Keratinocyte (primary cell): Measurements from ENCODE around the gene STMN3. TPM values are rescaled to one million over a fixed set of nuclear protein-coding genes. Genes with fewer than 3 reads are reported as not detected.

Experiments
- DNase-seq: peaks from one replicate; pipeline ENCODE4 v3.0.0-alpha.2; 2011; ENCODE audit warnings: low read depth, missing footprints, low spot score
- FAIRE-seq: peaks from 2 replicates; lab custom pipeline; 2011; peaks lifted over from hg19 to GRCh38; lab: Jason Lieb, UNC
- H2AFZ ChIP-seq: 2 replicates; pipeline ENCODE4 v1.6.0; 2012; ENCODE audit warnings: low read length, control low read depth, inconsistent platforms; ENCODE audit not compliant: control insufficient read depth
- H3K27ac ChIP-seq: 2 replicates; pipeline ENCODE4 v1.5.1; 2011; ENCODE audit warnings: low read length; ENCODE audit not compliant: control insufficient read depth, insufficient read depth
- H3K27me3 ChIP-seq: 3 replicates; pipeline ENCODE4 v1.6.0; 2011; ENCODE audit warnings: low read length; ENCODE audit not compliant: control insufficient read depth, insufficient read depth; ENCODE audit errors: extremely low read depth
- H3K36me3 ChIP-seq, 2 experiments: 2 replicates in 1 of 2; 3 replicates in 1 of 2; pipeline ENCODE4 v1.5.1; 2011; ENCODE audit warnings: low read length in 2 of 2, mild to moderate bottlenecking in 1 of 2; ENCODE audit not compliant: control insufficient read depth in 2 of 2, insufficient read depth in 2 of 2; ENCODE audit errors: extremely low read depth in 1 of 2
- H3K4me1 ChIP-seq: 3 replicates; pipeline ENCODE4 v1.5.1; 2011; ENCODE audit warnings: low read length; ENCODE audit not compliant: control insufficient read depth, insufficient read depth; ENCODE audit errors: extremely low read depth
- H3K4me2 ChIP-seq: 3 replicates; pipeline ENCODE4 v1.6.0; 2011; ENCODE audit warnings: low read depth, low read length; ENCODE audit not compliant: control insufficient read depth, insufficient read depth; ENCODE audit errors: extremely low read depth
- H3K4me3 ChIP-seq, 3 experiments: fragments of 200-600 bp in 1 of 3; sonication (generic) in 1 of 3; 2 replicates in 2 of 3; 3 replicates in 1 of 3; pipeline ENCODE4 v1.5.1; 2011 to 2016; ENCODE audit warnings: low read length in 3 of 3, mild to moderate bottlenecking in 3 of 3, control low read depth in 2 of 3, inconsistent platforms in 1 of 3, low read depth in 1 of 3, mixed read lengths in 1 of 3, mixed run types in 1 of 3, moderate library complexity in 1 of 3; ENCODE audit not compliant: control insufficient read depth in 2 of 3, insufficient read depth in 2 of 3; ENCODE audit errors: extremely low read depth in 1 of 3
- H3K79me2 ChIP-seq: 2 replicates; pipeline ENCODE4 v1.6.0; 2012; ENCODE audit warnings: low read length; ENCODE audit not compliant: control insufficient read depth, insufficient read depth
- H3K9ac ChIP-seq: 3 replicates; pipeline ENCODE4 v1.6.0; 2011; ENCODE audit warnings: low read length; ENCODE audit not compliant: control insufficient read depth, insufficient read depth; ENCODE audit errors: extremely low read depth
- H3K9me1 ChIP-seq: 3 replicates; pipeline ENCODE4 v1.6.0; 2011; ENCODE audit warnings: low read length; ENCODE audit not compliant: control insufficient read depth, insufficient read depth; ENCODE audit errors: extremely low read depth
- H3K9me3 ChIP-seq: 2 replicates; pipeline ENCODE4 v1.5.1; 2012; ENCODE audit warnings: low read depth, low read length; ENCODE audit not compliant: control insufficient read depth
- H4K20me1 ChIP-seq: 3 replicates; pipeline ENCODE4 v1.6.0; 2011; ENCODE audit warnings: low read length; ENCODE audit not compliant: control insufficient read depth, insufficient read depth; ENCODE audit errors: extremely low read depth
- EZH2 ChIP-seq: IDR thresholded peaks from one replicate; pipeline ENCODE4 v1.6.1; 2012; ENCODE audit warnings: inconsistent platforms, mild to moderate bottlenecking, low read length, moderate library complexity
- dilution Hi-C: fragments of 300-500 bp; cut with MboI; formaldehyde crosslinking; loops from one replicate; pipeline ENCODE4 v1.7.0; 2020; ENCODE audit warnings: low sequenced_read_pairs; ENCODE audit not compliant: extremely low pct_ligation_motif_present
- polyA plus RNA-seq, 5 experiments: library from polyadenylated mRNA; depleted of rRNA in 3 of 5; stranded (reverse) in 3 of 5; stranded (forward) in 1 of 5; unstranded in 1 of 5; fragments of >200 nt; gene quantifications; 1 replicate in 1 of 5; 2 replicates in 3 of 5; 3 replicates in 1 of 5; pipeline versions ENCODE4 v1.2.1 to v1.2.3, GENCODE V29; 2011 to 2012; ENCODE audit warnings: missing spikeins in 2 of 5, low read depth in 1 of 5, low replicate concordance in 1 of 5
- TF ChIP-seq, protein P1 (sequence below), 3 experiments: IDR thresholded peaks in 1 of 3; conservative IDR thresholded peaks in 1 of 3; optimal IDR thresholded peaks in 1 of 3; 2 replicates in 2 of 3; 3 replicates in 1 of 3; pipeline versions ENCODE3 to v1.5.1; 2011; ENCODE audit warnings: low read length in 3 of 3, mild to moderate bottlenecking in 3 of 3, moderate library complexity in 2 of 3, control low read depth in 1 of 3, inconsistent platforms in 1 of 3; ENCODE audit not compliant: insufficient read depth in 2 of 3; ENCODE audit errors: extremely low read depth in 1 of 3

The STMN3 gene
- polyA plus RNA-seq, 1 donor (not counting 4 experiments of a cell fraction or from before 2014, with no cell fraction given) = 12.0 TPM

DNA sequence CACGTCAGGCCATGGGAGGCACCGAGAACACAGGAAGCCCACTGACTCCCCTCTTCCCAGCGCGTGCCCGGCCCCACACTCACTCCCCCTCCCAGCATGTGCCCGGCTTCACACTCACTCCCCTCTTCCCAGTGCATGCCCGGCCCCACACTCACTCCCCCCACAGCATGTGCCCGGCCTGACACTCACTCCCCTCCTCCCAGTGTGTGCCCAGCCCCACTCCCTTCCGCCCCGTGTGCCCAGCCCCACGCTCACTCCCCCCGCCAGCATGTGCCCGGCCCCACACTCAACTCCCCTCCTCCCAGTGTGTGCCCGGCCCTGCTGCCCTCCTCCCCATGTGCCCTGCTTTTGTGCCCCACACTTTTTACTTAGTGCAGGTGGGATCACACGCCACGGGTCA lies 14.6 kb upstream of the STMN3 start:
- Histone ChIP-seq H3K9me1 (no peaks in the 10 kb centered on the region), H3K79me2 (peaks cover 3% of the 10 kb centered on the region), H3K36me3 (peaks cover 18% of the 10 kb centered on the region in 2 experiments), H4K20me1 (no peaks in the 10 kb centered on the region), H3K27me3 (no peaks in the 10 kb centered on the region), H3K4me1 (no peaks in the 10 kb centered on the region), H2AFZ (no peak overlapping the region), H3K9ac (no peak overlapping the region), H3K9me3 (no peaks in the 10 kb centered on the region), H3K27ac (no peak overlapping the region), H3K4me2 (no peak overlapping the region), H3K4me3 (no peak overlapping the region)
- FAIRE-seq (no peak), DNase-seq (no peak)
- TF ChIP-seq EZH2 = no peak
- TF ChIP-seq, protein P1, sequence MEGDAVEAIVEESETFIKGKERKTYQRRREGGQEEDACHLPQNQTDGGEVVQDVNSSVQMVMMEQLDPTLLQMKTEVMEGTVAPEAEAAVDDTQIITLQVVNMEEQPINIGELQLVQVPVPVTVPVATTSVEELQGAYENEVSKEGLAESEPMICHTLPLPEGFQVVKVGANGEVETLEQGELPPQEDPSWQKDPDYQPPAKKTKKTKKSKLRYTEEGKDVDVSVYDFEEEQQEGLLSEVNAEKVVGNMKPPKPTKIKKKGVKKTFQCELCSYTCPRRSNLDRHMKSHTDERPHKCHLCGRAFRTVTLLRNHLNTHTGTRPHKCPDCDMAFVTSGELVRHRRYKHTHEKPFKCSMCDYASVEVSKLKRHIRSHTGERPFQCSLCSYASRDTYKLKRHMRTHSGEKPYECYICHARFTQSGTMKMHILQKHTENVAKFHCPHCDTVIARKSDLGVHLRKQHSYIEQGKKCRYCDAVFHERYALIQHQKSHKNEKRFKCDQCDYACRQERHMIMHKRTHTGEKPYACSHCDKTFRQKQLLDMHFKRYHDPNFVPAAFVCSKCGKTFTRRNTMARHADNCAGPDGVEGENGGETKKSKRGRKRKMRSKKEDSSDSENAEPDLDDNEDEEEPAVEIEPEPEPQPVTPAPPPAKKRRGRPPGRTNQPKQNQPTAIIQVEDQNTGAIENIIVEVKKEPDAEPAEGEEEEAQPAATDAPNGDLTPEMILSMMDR (optimal IDR thresholded peaks at IDR 0.05 in 1 of 3, IDR thresholded peaks at IDR 0.05 in 1 of 3, conservative IDR thresholded peaks at IDR 0.05 in 1 of 3; ENCODE audit: extremely low read depth in 1 of 3, insufficient read depth in 2 of 3, low read length in 3 of 3) = no peak
- dilution Hi-C loops = no loop called here

DNA sequence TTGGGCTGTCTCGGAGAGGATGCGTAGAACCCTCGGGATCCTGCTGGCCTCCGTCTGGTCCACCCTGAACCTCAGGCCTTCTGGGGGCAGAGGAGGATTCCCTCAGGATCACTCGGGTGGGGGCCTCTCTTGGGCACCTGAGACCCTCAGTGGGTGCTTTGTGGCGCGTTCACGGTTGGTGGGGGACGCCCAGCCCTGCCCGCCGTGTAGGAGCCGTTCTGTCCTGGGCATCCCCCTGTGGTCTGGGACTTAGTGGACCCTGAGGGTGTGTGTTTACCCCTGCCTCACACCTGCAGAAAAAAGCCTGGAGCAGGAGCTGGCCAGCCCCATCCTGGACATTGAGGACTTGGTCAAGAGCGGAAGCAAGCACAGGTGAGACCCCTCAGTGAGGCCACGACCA lies 12.5 kb upstream of the STMN3 start:
- Histone ChIP-seq H4K20me1 (no peaks in the 10 kb centered on the region), H3K9me1 (no peaks in the 10 kb centered on the region), H3K4me2 (no peak overlapping the region), H3K4me1 (no peaks in the 10 kb centered on the region), H3K36me3 (peaks cover 26 to 28% of the 10 kb centered on the region in 2 experiments), H3K9ac (no peak overlapping the region), H2AFZ (no peak overlapping the region), H3K27me3 (no peaks in the 10 kb centered on the region), H3K27ac (no peak overlapping the region), H3K9me3 (no peaks in the 10 kb centered on the region), H3K4me3 (no peak overlapping the region), H3K79me2 (peaks cover 8% of the 10 kb centered on the region)
- TF ChIP-seq, protein P1 (optimal IDR thresholded peaks at IDR 0.05 in 1 of 3, IDR thresholded peaks at IDR 0.05 in 1 of 3, conservative IDR thresholded peaks at IDR 0.05 in 1 of 3; ENCODE audit: extremely low read depth in 1 of 3, insufficient read depth in 2 of 3, low read length in 3 of 3) = no peak
- TF ChIP-seq EZH2 = no peak
- FAIRE-seq (no peak), DNase-seq (no peak)
- dilution Hi-C loops = no loop called here
